ENCODE results near the gene COPS9. TPM values are rescaled to one million over a fixed set of nuclear protein-coding genes. Genes with fewer than 3 reads are reported as not detected.

Gene COPS9
- total RNA-seq, 4 donors from 2014 or later = 65.4 to 243 (median 149) TPM

GRCh38 chr2:240179941-240180666 lies 44.0 kb upstream of the COPS9 start:
- TF ChIP-seq CTCF (IDR thresholded peaks at IDR 0.05; ENCODE audit: low read depth) = no peak

GRCh38 chr2:240179186-240179815 lies 43.2 kb upstream of the COPS9 start:
- no peak for TF ChIP-seq CTCF (IDR thresholded peaks at IDR 0.05; ENCODE audit: low read depth)

GRCh38 chr2:240178564-240178963 lies 42.5 kb upstream of the COPS9 start:
- TF ChIP-seq CTCF (IDR thresholded peaks at IDR 0.05; ENCODE audit: low read depth) = no peak

- TF ChIP-seq CTCF (IDR thresholded peaks at IDR 0.05; ENCODE audit: low read depth) = no peak
Measured at GRCh38 chr2:240174496-240174895, 38.4 kb upstream of the COPS9 start.

- TF ChIP-seq CTCF (IDR thresholded peaks at IDR 0.05; ENCODE audit: low read depth) = no peak
Measured at GRCh38 chr2:240172071-240172895, 36.2 kb upstream of the COPS9 start.

GRCh38 chr2:240170883-240171282 lies 34.8 kb upstream of the COPS9 start:
- no peak for TF ChIP-seq CTCF (IDR thresholded peaks at IDR 0.05; ENCODE audit: low read depth)

- no peak for TF ChIP-seq CTCF (IDR thresholded peaks at IDR 0.05; ENCODE audit: low read depth)
Measured at GRCh38 chr2:240170354-240170735, 34.2 kb upstream of the COPS9 start.

All from subcutaneous adipose tissue (tissue), 4 donors.